Activated CD4-positive, alpha-beta T cell treated with anti-CD3 and anti-CD28 coated beads, Interleukin-2, Interleukin-4, amounts not matched to agents 100 ng/mL and 50 ng/mL, durations not matched to agents 16 hours and 8 hours (primary cell): ENCODE data around the gene RASD2.
A peak's percentile ranks its signal among the peaks of the same experiment; 100 is the strongest.

Experiments
- DNase-seq: peaks from one replicate; pipeline ENCODE4 v3.0.0-alpha.2; 2020; ENCODE audit warnings: low spot score

Gene RASD2

GRCh38 chr22:35582861-35583670 is 42.4 kb downstream of the RASD2 start:
- peak; percentile 46 for DNase-seq

GRCh38 chr22:35586771-35587170 is 46.1 kb downstream of the RASD2 start:
- DNase-seq, result no peak

DNA sequence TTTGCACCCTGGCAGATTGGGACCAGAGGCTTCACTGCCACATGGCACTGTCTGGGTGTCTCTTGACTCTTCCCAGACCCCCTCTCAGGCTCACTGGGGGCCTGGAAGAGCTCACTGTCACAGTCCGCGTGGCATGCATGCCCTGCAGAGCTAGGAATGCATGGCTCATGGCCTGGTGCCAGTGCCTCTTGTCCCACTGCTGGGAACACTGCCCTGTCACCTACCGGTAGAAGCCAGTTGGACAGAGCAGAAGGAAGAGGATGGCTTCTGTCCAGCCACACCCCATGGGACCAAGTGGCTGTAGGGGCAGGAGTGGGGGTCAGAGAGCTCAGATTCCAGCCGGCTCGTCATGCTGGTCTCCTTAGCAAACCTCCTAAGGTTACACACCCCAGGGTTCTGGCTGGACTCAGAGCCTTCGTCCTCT is 46.8 kb downstream of the RASD2 start:
- DNase-seq, result no peak

DNA sequence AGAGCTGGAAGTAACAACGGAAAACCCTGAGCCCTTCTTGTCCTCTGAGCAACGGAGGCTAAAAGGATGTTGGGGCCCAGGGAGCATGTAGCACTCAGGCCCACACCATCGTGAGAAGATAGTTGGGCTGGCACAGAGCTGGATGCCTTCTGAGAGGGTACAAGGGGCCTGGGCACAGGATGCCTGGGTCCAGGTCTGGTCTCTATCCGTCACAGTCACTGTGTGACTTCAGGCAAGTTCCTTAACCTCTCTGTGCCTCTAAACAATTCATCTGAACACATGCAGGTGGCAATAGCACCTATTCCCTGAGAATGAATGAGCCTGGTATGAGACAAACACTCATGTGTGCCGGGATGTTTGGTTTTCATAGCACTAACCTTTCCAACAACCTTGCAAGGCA is 47.3 kb downstream of the RASD2 start:
- no peak for DNase-seq

DNA sequence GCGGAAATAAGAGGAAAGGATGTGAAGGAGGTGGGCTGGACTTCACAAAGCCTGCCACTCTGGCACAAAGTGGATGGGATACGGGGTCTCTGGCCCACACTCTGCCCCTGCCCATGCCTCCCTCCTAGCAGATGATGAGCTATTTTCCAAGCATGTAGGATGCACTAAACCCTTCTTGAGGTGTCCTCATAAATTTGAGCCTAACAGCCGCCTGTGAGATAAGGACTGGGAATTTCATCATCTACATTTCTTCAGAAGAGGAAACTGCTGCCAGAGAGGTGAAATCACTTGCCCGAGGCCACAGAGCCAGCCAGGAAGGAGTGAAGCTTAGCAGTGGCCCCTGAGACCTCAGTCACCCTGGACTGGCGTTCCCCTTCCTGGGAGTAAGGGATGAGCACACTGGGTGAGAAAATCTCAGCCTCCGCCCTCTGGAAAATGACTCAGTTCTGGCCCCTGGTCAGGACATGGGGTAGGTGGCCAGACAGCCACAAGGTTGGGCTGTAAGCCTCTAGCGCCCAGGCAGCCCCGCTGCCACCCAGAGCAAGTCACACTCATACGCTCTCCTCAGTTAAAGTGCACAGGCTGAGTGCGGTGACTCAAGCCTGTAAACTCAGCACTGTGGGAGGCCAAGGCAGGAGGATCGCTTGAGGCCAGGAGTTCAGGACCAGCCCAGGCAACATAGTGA is 48.6 kb downstream of the RASD2 start:
- no peak for DNase-seq

- DNase-seq, result no peak
Observed at GRCh38 chr22:35589756-35590093, 49.1 kb downstream of the RASD2 start.

- no peak for DNase-seq
Observed at GRCh38 chr22:35590634-35591295, 50.1 kb downstream of the RASD2 start.

DNA sequence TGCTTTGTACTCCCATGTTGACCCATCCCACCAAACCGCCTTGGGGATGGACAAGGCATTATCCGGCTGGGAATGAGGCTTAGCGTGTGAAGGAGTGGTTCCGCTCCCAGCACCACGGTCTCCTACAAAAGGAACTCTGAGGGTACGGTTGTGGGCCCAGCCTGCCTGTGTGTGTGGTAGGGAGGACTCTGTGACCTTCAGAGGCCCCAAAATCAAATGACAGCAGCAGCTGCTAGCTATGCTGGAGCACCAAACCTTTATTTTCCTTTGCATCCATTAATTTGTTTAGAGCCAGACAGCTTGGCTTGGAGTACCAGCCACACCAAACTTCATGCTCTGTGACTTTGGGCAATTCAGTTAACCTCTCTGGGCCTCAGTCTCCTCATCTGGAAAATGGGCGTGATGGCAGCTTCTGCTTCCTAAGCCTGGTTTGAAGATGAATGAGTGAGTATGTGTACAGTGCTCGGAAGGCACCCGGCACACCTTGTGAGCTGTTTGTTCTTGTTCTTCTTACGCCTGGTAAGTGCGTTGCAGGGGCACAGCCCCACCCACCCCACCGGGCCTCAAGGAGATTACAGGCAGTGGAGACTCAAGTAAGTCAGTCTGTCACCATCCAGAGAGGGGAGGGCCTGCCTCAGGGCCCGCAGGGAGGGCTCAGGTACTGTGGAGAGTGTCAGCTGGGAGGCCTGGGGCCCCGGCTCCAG is 51.2 kb downstream of the RASD2 start:
- DNase-seq, result no peak

DNA sequence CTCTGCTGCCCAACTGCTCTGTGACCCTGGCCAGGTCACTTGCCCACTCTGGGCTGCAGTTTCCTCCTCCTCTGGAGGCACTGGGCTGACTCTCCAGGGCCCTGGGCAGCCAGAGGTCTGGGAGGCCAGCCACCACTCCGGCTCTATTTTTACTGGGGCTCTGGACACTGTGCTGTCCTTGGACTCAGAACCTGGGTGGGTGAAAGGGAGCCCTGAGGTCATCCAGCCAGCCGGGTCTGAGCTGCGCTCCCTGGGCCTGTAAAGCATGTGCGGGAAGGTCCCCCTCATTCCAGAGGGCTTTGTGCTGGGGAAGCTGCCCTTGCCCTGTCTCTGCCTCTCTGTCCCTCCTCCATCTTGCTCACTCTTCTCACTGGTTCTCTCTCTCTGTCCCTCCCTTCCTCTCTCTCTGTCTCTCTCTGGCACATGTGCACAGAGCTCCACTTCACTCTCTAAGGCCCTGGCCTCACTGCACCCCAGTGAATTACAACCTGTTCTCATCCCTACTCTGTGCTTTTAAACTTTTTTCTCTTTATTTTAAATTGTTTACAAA is 51.9 kb downstream of the RASD2 start:
- no peak for DNase-seq

DNA sequence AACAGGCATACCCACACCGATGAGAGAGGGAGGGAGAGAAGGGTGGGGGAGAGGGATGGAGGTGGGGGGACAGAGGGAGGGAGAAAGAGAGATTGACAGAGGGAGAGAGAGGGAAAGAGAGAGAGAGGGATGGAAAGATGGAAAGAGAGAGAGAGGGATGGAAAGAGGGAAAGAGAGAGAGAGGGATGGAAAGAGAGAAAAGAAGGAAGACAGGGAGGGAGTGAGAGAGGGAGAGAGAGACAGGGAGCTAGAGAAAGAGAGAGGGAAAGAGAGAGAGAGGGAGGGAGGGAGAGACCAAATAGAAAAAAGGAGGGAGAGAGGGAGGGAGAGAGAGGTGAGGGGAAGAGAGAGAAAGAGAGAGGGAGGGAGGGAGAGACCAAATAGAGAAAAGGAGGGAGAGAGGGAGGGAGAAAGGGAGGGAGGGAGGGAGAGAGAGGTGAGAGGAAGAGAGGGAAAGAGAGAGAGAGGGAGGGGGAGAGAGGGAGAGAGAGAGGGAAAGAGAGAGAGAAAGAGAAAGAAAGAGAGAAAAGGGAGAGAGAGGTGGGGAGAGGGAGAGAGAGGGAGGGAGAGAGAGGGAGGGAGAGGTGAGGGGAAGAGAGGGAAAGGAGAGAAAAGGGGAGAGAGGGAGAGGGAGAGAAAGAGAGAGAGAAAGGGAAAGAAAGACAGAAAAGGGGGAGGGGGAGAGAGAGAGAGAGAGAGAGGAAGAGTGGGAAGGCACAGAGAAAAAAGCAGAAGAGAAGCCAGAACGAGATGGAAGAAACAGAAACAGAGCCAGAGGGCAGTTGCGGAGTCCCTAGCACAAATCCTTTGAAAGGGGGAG is 52.6 kb downstream of the RASD2 start:
- no peak for DNase-seq

GRCh38 chr22:35593891-35594470 is 53.4 kb downstream of the RASD2 start:
- DNase-seq, result no peak

DNA sequence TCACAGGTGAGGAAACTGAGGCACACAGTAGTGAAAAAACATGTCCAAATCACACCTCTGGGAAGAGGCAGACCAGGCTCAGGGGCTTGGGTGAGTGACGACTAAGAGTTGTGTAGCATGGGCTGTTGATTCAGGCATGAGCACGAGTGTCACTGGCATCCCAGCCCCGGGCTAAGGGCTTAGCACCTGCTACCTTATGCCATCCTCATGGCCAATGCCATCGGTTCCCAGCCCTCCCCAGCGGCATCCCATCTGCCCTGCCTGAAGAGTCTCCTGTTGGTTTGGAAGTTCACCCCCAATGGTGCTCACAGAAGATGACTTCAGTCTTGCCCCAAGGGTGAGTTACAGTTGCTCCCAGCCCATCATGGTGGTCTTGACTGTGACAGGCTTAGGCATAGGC is 54.1 kb downstream of the RASD2 start:
- no peak for DNase-seq

- DNase-seq, result no peak
Observed at GRCh38 chr22:35596821-35597220, 56.2 kb downstream of the RASD2 start.

DNA sequence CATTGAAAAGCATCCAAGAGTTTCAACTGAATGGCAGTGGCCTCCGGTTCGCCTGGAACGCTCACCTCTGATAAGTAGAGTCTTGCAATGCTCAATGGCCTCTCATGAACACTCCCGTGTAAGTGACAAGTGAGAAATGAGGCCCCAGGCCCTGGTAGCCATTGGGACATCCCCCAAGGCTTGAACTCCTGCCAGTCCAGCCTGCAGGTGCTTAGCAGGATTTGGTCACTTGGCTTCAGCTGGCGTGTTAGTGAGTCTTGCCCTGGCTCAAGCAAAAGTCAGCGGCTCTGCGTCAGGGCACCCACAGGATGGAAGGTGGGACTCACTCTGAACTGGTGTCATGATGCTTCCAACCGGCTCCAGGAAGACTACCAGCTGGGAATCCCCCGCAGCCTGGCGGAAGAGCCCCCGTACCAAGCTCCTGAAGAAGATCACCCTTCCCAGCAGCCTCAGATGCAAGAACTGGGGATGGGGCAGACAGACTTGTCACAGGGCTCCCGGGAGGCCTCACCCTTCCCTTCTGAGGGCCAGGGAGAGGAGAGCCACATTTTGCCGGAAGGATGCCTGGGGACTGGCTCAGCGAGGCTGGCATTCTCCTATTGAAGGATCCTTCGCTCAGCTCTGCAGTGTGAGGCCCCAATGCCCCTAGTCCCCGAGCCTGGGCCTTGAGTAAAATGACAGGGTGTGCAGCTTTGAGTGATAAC is 57.2 kb downstream of the RASD2 start:
- DNase-seq, result no peak

DNA sequence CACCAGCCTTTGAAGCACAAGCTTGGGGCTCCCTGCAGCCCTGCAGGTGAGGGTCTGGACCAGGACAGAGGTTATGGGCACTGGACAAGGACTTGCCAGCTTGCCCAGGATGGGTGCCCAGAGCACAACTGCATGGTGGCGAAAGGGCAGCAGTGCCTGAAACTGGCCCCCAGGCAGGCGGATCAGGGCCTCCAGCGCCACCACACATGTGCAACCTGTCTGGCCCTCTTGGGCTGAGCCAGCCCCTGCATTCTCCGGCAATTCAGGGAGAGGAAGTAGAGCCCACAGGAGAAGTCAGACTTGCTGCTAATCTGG is 57.7 kb downstream of the RASD2 start:
- DNase-seq, result no peak

DNA sequence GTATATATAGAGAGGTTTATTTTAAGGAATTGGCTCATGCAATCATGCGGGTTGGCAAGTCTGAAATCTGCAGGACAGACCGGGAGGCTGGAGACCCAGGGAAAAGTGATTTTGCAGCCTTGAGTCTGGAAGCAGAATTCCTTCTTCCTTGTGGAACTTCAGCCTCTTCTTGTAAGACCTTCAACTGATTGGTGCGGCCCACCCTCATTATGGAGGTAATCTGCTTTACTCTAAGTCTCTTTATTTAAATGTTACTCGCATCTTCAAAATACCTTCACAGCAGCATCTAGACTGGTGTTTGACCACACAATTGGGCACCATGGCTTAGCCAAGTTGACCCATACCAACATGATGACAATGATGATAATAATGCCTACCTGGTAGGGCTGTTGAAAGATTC is 58.7 kb downstream of the RASD2 start:
- no peak for DNase-seq

DNA sequence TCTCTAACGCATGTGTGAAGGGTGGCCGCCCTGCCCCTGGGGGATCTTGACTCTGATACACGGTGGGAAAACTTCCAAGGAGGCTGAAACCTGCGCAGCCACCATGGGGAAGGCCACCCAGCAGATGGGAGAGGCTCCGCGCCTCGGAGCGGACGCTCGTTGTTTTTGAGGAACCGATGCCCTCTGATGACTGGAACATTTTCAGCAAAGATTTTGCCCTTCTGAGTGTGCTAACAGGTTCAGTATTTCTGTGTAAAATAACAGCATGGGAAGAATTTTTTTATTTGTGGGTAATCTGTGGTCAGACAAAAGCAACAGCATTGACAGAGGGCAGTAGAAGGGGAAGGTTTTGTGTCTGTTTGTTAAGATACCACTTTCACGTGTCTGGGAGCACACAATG is 59.8 kb downstream of the RASD2 start:
- no peak for DNase-seq

- DNase-seq, result no peak
Observed at GRCh38 chr22:35601013-35601580, 60.5 kb downstream of the RASD2 start.

DNA sequence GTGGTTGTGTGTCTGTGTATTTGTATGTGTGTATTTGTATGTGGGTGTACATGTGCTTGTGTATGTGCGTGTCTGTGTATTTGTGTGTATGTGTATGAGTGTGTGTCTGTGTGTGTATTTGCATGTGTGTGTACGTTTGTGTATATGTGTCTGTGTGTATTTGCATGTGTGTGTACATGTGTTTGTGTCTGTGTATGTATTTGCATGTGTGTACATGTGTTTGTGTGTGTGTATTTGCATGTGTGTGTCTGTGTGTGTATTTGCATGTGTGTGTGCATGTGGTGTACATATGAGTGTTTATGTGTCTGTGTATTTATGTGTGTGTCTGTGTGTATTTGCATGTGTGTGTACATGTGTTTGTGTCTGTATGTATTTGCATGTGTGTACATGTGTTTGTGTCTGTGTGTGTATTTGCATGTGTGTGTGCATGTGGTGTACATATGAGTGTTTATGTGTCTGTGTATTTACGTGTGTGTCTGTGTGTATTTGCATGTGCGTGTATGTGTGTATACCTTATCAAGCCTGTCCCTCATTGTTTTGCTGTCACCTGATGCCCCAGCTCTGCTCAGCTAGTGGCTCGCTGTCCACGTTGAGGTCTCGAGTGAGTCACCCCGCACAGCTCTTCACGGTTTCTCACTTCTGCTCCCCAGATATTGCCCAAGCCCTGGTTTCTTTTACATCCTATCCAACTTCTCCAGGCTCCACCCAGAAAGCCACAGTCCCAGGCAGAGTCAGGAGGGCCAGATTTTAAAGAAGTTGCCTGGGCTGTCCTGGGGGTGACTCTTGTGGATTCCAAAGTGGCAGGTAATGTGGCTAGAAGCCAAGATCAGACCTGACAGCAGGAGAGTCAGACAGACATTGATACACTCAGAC is 61.3 kb downstream of the RASD2 start:
- DNase-seq, result no peak
